B cell (primary cell): ENCODE results near the gene GSS.

Source experiments
- EZH2 ChIP-seq: IDR thresholded peaks from 2 replicates; pipeline ENCODE4 v1.6.1; 2012; ENCODE audit warnings: borderline replicate concordance, low read depth, mild to moderate bottlenecking, moderate library complexity, low read length; ENCODE audit not compliant: insufficient read depth, poor library complexity, severe bottlenecking
- TF ChIP-seq, protein P1 (sequence below): fragments of 200-600 bp; IDR thresholded peaks from one replicate; pipeline ENCODE4 v1.8.0; 2022; ENCODE audit warnings: antibody characterized with exemption, mild to moderate bottlenecking

DNA sequence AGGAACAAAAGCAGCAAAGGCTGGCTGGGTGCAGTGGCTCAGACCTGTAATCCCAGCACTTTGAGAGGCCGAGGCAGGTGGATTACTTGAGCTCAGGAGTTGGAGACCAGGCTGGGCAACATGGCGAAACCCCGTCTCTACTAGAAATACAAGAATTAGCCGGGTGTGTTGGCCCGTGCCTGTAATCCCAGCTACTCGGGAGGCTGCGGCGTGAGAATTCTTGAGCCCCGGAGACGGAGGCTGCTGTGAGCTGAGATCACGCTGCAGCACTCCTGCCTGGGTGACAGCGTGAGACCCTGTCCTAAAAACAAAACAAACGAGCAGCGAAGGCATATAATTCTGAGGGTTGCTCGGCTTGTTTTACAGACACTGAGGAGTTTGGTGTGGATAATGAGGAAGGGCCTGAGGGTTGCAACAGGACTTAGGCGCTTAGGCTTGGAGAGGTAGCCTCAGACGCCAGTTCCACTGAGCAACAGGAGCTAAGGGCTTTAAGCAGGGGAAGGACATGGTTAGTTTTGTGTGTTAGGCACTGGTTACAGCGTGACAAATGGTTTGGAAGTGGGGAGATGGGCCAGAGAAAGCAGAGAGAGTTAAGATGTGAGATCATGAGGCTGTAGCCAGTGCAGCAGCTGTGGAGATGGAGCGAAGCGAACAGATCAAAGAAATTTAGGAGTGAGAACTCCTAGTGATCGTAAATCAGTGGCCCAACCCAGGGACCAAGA, 1.3 kb upstream of the GSS start:
- TF ChIP-seq, protein P1, sequence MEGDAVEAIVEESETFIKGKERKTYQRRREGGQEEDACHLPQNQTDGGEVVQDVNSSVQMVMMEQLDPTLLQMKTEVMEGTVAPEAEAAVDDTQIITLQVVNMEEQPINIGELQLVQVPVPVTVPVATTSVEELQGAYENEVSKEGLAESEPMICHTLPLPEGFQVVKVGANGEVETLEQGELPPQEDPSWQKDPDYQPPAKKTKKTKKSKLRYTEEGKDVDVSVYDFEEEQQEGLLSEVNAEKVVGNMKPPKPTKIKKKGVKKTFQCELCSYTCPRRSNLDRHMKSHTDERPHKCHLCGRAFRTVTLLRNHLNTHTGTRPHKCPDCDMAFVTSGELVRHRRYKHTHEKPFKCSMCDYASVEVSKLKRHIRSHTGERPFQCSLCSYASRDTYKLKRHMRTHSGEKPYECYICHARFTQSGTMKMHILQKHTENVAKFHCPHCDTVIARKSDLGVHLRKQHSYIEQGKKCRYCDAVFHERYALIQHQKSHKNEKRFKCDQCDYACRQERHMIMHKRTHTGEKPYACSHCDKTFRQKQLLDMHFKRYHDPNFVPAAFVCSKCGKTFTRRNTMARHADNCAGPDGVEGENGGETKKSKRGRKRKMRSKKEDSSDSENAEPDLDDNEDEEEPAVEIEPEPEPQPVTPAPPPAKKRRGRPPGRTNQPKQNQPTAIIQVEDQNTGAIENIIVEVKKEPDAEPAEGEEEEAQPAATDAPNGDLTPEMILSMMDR, result no peak
- no peak for TF ChIP-seq EZH2
